GM12878 (cell line): Measurements from ENCODE around the gene MOGAT1. TPM values are rescaled to one million over a fixed set of nuclear protein-coding genes. Genes with fewer than 3 reads are reported as not detected.

ENCODE experiments used
- ATAC-seq: fragments of 200-7000 bp; cut with Tn5 transposase; 3 replicates; pipeline ENCODE4 v1.9.1; 2020; ENCODE audit warnings: mild to moderate bottlenecking, moderate library complexity
- BruUV-seq: library from RNA; stranded (reverse); fragments of 400-500 nt; replicated peaks from 2 replicates; lab custom pipeline; 2021; lab: Mats Ljungman, UMichigan
- CTCF ChIA-PET: fragments of 300-600 bp; sonication (Branson Sonifier 250); formaldehyde crosslinking; extraction: SDS; loops from one replicate; lab custom pipeline; 2021; ENCODE audit warnings: inconsistent platforms; lab: Yijun Ruan, JAX
- POLR2A ChIA-PET: fragments of 350-600 bp; formaldehyde crosslinking; extraction: SDS; loops from one replicate; lab custom pipeline; 2021; ENCODE audit warnings: inconsistent platforms; lab: Charles Lee
- RAD21 ChIA-PET: fragments of 300-600 bp; sonication (Branson Sonifier 250); formaldehyde crosslinking; loops from one replicate; lab custom pipeline; 2023; ENCODE audit warnings: antibody characterized with exemption; ENCODE audit not compliant: unreplicated experiment; lab: Charles Lee
- SMC1A ChIA-PET: fragments of 300-600 bp; sonication (Branson Sonifier 250); formaldehyde crosslinking; loops from one replicate; lab custom pipeline; 2023; ENCODE audit not compliant: unreplicated experiment, uncharacterized antibody; lab: Charles Lee
- DNase-seq: peaks from one replicate; pipeline ENCODE4 v3.0.0-alpha.2; 2011; ENCODE audit warnings: low read depth, low spot score
- FAIRE-seq: peaks from 3 replicates; lab custom pipeline; 2011; peaks lifted over from hg19 to GRCh38; lab: Jason Lieb, UNC
- H2AFZ ChIP-seq: 2 replicates; pipeline ENCODE4 v1.6.0; 2011; ENCODE audit warnings: low read depth, low read length, control low read depth; ENCODE audit not compliant: control insufficient read depth
- H3K27ac ChIP-seq: 2 replicates; pipeline ENCODE4 v1.5.1; 2011; ENCODE audit warnings: control low read depth; ENCODE audit not compliant: control insufficient read depth, insufficient read depth
- H3K27me3 ChIP-seq, 2 experiments: replicated peaks in 1 of 2; 2 replicates each; pipeline versions ENCODE4 v1.6.0 to v1.6.1; 2011; ENCODE audit warnings: low read length in 1 of 2; ENCODE audit not compliant: control insufficient read depth in 2 of 2, insufficient read depth in 2 of 2
- H3K36me3 ChIP-seq, 2 experiments: 2 replicates each; pipeline ENCODE4 v1.5.1; 2011; ENCODE audit warnings: low read length in 1 of 2; ENCODE audit not compliant: control insufficient read depth in 2 of 2, insufficient read depth in 2 of 2
- H3K4me1 ChIP-seq: 2 replicates; pipeline ENCODE4 v1.6.1; 2011; ENCODE audit warnings: mild to moderate bottlenecking, low read length, moderate library complexity, mixed read lengths; ENCODE audit not compliant: control insufficient read depth, insufficient read depth
- H3K4me2 ChIP-seq: 2 replicates; pipeline ENCODE4 v1.6.0; 2011; ENCODE audit warnings: control low read depth; ENCODE audit not compliant: control insufficient read depth, insufficient read depth
- H3K4me3 ChIP-seq: fragments of 200-600 bp; sonication (generic); 2 replicates; pipeline ENCODE4 v1.5.1; 2016
- H3K79me2 ChIP-seq: 2 replicates; pipeline ENCODE4 v1.6.0; 2011; ENCODE audit warnings: low read length; ENCODE audit not compliant: control insufficient read depth, insufficient read depth
- H3K9ac ChIP-seq: 2 replicates; pipeline ENCODE4 v1.8.0; 2011; ENCODE audit warnings: low read length, control low read depth, mixed read lengths; ENCODE audit not compliant: control insufficient read depth, insufficient read depth
- H3K9me3 ChIP-seq: replicated peaks from 3 replicates; pipeline ENCODE4 v1.5.1; 2011; ENCODE audit warnings: mild to moderate bottlenecking, low read length; ENCODE audit not compliant: control insufficient read depth, insufficient read depth
- H4K20me1 ChIP-seq: 2 replicates; pipeline ENCODE4 v1.6.0; 2011; ENCODE audit not compliant: control insufficient read depth, insufficient read depth
- CBFB ChIP-seq: IDR thresholded peaks from 2 replicates; pipeline ENCODE4 v1.6.1; 2016; ENCODE audit warnings: antibody characterized with exemption, low read depth
- CHD4 ChIP-seq: fragments of 200-600 bp; sonication (generic); IDR thresholded peaks from 2 replicates; pipeline ENCODE4 v1.6.1; 2016; ENCODE audit warnings: mild to moderate bottlenecking
- GATAD2B ChIP-seq: fragments of 450-650 bp; conservative IDR thresholded peaks from 2 replicates; pipeline ENCODE4 v1.6.1; 2017; ENCODE audit warnings: low read depth, mild to moderate bottlenecking, moderate library complexity
- LARP7 ChIP-seq: fragments of 450-650 bp; IDR thresholded peaks from 2 replicates; pipeline ENCODE4 v1.6.1; 2017; ENCODE audit warnings: mild to moderate bottlenecking
- MTA3 ChIP-seq: IDR thresholded peaks from 2 replicates; pipeline ENCODE4 v1.6.1; 2012; ENCODE audit warnings: low read length, inconsistent platforms, borderline replicate concordance
- PAX5 ChIP-seq: IDR thresholded peaks from 2 replicates; pipeline ENCODE4 v1.6.1; 2011; ENCODE audit warnings: low read depth, low read length, borderline replicate concordance
- POLR2AphosphoS5 ChIP-seq: IDR thresholded peaks from 2 replicates; pipeline ENCODE4 v1.6.1; 2011; ENCODE audit warnings: mild to moderate bottlenecking, low read length, inconsistent platforms
- POU2F2 ChIP-seq: IDR thresholded peaks from 3 replicates; pipeline ENCODE4 v1.6.1; 2011; ENCODE audit warnings: low read depth, mild to moderate bottlenecking, low read length, borderline replicate concordance
- RFX5 ChIP-seq: IDR thresholded peaks from 2 replicates; pipeline ENCODE4 v1.6.1; 2011; ENCODE audit warnings: low read depth, low read length, improper control_type of control experiment
- STAT1 ChIP-seq: fragments of 450-650 bp; conservative IDR thresholded peaks from 2 replicates; pipeline ENCODE4 v1.6.1; 2014; ENCODE audit warnings: antibody characterized with exemption, mild to moderate bottlenecking
- SUPT20H ChIP-seq: IDR thresholded peaks from 2 replicates; pipeline ENCODE4 v1.6.1; 2011; ENCODE audit warnings: low read depth, mild to moderate bottlenecking, low read length, moderate library complexity, borderline replicate concordance; ENCODE audit not compliant: control insufficient read depth
- WGBS: methylation state at CpG from one replicate; pipeline ENCODE4 v1.1.6; 2016; ENCODE audit warnings: low lambda C conversion rate; ENCODE audit not compliant: insufficient replicate concordance, insufficient coverage; ENCODE audit errors: missing lambda C conversion rate; 5-methylcytosine and 5-hydroxymethylcytosine counted together
- in situ Hi-C: fragments of 300-500 bp; cut with MboI; formaldehyde crosslinking; loops from 9 replicates; pipeline ENCODE4 v1.14.3; 2018; ENCODE audit warnings: mixed read lengths
- intact Hi-C: fragments of 100-400 bp; cut with micrococcal nuclease; formaldehyde crosslinking; loops from one replicate; pipeline ENCODE4 v1.14.2; 2022; ENCODE audit not compliant: unreplicated experiment
- polyA plus RNA-seq, 11 experiments: library from polyadenylated mRNA; depleted of rRNA in 4 of 11; unstranded in 6 of 11; stranded (reverse) in 5 of 11; fragments of >200 nt; fragmentation: Nextera tagmentation in 4 of 11; fragmentation: Illumina TruSeq in 1 of 11; extraction: Ambion mirVana in 4 of 11; extraction: Trizol in 1 of 11; gene quantifications; 1 replicate in 1 of 11; 2 replicates in 10 of 11; pipeline versions ENCODE4 v1.2.1 to v1.2.3, GENCODE V29; 2011 to 2016; ENCODE audit warnings: inconsistent platforms in 2 of 11, missing spikeins in 2 of 11, low read depth in 1 of 11
- total RNA-seq, 4 experiments: library from RNA; depleted of rRNA in 3 of 4; stranded (reverse); fragments of >200 nt in 3 of 4; fragmentation: Illumina TruSeq in 1 of 4; extraction: Trizol in 1 of 4; gene quantifications; 2 replicates each; pipeline versions ENCODE4 v1.2.1 to v1.2.3, GENCODE V29; 2013 to 2021
- TF ChIP-seq, protein P1 (sequence below): fragments of 450-650 bp; IDR thresholded peaks from 2 replicates; pipeline ENCODE4 v1.6.1; 2018; ENCODE audit warnings: mild to moderate bottlenecking, low read depth, moderate library complexity; ENCODE audit not compliant: partially characterized antibody

The MOGAT1 gene
- total and polyA plus RNA-seq, 10 of the 15 experiments (the other 5 are each of a cell fraction or from before 2014, with no cell fraction given), result not detected

DNA sequence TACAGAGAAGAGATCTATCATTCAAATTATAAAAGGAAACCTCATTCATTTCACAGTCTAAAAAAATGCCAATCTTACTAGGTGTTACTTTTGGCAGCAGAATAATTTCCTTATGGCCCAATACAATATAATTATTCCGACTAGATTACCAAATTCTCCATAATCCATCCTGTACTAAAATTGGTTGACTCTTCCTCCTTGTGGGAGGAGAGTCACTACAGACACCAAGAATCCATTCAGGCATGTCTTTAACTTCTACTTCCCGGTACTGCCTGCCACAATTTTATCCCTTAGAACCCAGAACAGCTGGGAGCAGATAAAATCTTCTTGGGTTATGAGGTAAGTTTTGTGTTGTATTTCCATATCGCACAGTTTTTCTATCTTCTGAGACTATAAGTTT lies 25.4 kb upstream of the MOGAT1 start:
- no peak overlapping the region for H3K4me2 ChIP-seq
- CTCF ChIA-PET, result no interaction called here

DNA sequence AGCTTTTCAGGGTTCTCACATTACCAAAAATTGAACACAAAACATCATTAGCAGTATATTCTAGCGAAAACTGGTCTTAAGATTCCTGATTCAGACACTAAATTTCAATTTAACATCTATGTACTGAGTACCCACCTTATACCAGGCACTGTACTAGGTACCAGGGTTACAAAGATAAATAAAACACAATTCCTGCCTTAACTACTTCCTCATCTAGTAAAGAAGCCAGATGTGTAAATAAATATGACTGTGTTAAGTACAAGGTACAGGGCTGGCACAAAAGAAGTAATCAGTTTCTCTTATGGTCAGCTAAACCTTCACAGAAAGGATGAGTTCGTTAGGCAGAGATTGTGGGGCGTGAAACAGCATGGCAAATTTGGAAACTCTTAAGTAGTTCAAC lies 21.7 kb upstream of the MOGAT1 start:
- WGBS, result 98% methylated on average over 3 of the region's 3 CpGs
- H3K4me1 ChIP-seq, result peaks cover 17% of the 10 kb centered on the region
- DNase-seq (no peak), FAIRE-seq (no peak), ATAC-seq (no peak)
- RAD21 ChIA-PET, result interaction anchor here (1.0 kb wide), 1 partner anchor 52 kb away, joined by 3 read pairs; no protein-coding TSS in a partner anchor
- H3K36me3 ChIP-seq, result peaks cover 3 to 11% of the 10 kb centered on the region in 2 experiments
- no peak overlapping the region for H3K27ac ChIP-seq
- no peaks in the 10 kb centered on the region; the same call in 1 of the 2 replicates for H4K20me1 ChIP-seq
- H3K27me3 ChIP-seq, result no peaks in the 10 kb centered on the region
- H3K9me3 ChIP-seq, result no peaks in the 10 kb centered on the region
- SMC1A ChIA-PET, result no interaction called here
- TF ChIP-seq POU2F2 (no peak), CHD4 (no peak), POLR2AphosphoS5 (no peak), GATAD2B (no peak)
- TF ChIP-seq, protein P1, sequence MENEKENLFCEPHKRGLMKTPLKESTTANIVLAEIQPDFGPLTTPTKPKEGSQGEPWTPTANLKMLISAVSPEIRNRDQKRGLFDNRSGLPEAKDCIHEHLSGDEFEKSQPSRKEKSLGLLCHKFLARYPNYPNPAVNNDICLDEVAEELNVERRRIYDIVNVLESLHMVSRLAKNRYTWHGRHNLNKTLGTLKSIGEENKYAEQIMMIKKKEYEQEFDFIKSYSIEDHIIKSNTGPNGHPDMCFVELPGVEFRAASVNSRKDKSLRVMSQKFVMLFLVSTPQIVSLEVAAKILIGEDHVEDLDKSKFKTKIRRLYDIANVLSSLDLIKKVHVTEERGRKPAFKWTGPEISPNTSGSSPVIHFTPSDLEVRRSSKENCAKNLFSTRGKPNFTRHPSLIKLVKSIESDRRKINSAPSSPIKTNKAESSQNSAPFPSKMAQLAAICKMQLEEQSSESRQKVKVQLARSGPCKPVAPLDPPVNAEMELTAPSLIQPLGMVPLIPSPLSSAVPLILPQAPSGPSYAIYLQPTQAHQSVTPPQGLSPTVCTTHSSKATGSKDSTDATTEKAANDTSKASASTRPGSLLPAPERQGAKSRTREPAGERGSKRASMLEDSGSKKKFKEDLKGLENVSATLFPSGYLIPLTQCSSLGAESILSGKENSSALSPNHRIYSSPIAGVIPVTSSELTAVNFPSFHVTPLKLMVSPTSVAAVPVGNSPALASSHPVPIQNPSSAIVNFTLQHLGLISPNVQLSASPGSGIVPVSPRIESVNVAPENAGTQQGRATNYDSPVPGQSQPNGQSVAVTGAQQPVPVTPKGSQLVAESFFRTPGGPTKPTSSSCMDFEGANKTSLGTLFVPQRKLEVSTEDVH, result no peak
- no TSS peak for BruUV-seq
- no peak overlapping the region for H3K4me3 ChIP-seq
- H3K9ac ChIP-seq, result no peak overlapping the region
- no peak overlapping the region for H2AFZ ChIP-seq
- H3K4me2 ChIP-seq, result 0 out of 2 replicates have a peak overlapping the region, but pooled peaks have one; percentile 9
- intact Hi-C loops (loop anchor here (5.0 kb wide), 1 partner anchor 222 kb away; no protein-coding TSS in a partner anchor), in situ Hi-C loops (no loop called here)
- peaks cover 56% of the 10 kb centered on the region for H3K79me2 ChIP-seq
- POLR2A ChIA-PET, result no interaction called here
- CTCF ChIA-PET, result no interaction called here

More for the DNA sequence above, 25.4 kb upstream of the MOGAT1 start:
- DNase-seq (no peak), FAIRE-seq (no peak), ATAC-seq (no peak)
- H2AFZ ChIP-seq, result no peak overlapping the region
- ChIA-PET RAD21 (no interaction called here), POLR2A (no interaction called here), SMC1A (no interaction called here)
- no peak overlapping the region for H3K9ac ChIP-seq
- 98% methylated on average over 3 of the region's 3 CpGs for WGBS
- peaks cover 3 to 17% of the 10 kb centered on the region in 2 experiments for H3K36me3 ChIP-seq
- H4K20me1 ChIP-seq, result no peaks in the 10 kb centered on the region
- peaks cover 18% of the 10 kb centered on the region for H3K79me2 ChIP-seq
- in situ Hi-C loops, result no loop called here
- TF ChIP-seq CBFB, result no peak
- no peak for TF ChIP-seq MTA3
- no peak for TF ChIP-seq STAT1
- no peak for TF ChIP-seq RFX5
- no peak for TF ChIP-seq PAX5
- TF ChIP-seq SUPT20H, result no peak
- TF ChIP-seq LARP7, result no peak
- H3K27ac ChIP-seq, result no peak overlapping the region
- no peaks in the 10 kb centered on the region for H3K4me1 ChIP-seq
- H3K4me3 ChIP-seq, result no peak overlapping the region
- BruUV-seq, result no TSS peak
- H3K9me3 ChIP-seq, result no peaks in the 10 kb centered on the region
- intact Hi-C loops, result no loop called here
- no peaks in the 10 kb centered on the region for H3K27me3 ChIP-seq
